OCI-LY1 (cell line): ENCODE results near the gene CCDC102B.

Source experiments
- H2AFZ ChIP-seq: fragments of 200-600 bp; sonication (generic), shearing (Covaris generic); 2 replicates; pipeline ENCODE4 v1.6.0; 2014; ENCODE audit warnings: antibody characterized with exemption, mild to moderate bottlenecking, low read length
- H3F3A ChIP-seq: fragments of 200-600 bp; sonication (generic), shearing (Covaris generic); 2 replicates; pipeline ENCODE4 v1.6.0; 2014; ENCODE audit warnings: mild to moderate bottlenecking, antibody characterized with exemption, low read length, moderate library complexity; ENCODE audit not compliant: insufficient read depth
- H3K27ac ChIP-seq: fragments of 200-600 bp; sonication (generic); 2 replicates; pipeline ENCODE4 v1.5.1; 2014; ENCODE audit warnings: low read length, mixed run types, mild to moderate bottlenecking, low read depth; ENCODE audit not compliant: poor library complexity, severe bottlenecking
- H3K27me3 ChIP-seq: fragments of 200-600 bp; sonication (generic); 2 replicates; pipeline ENCODE4 v1.6.0; 2014; ENCODE audit warnings: antibody characterized with exemption, mild to moderate bottlenecking, low read length, moderate library complexity; ENCODE audit not compliant: insufficient read depth
- H3K36me3 ChIP-seq: fragments of 200-600 bp; sonication (generic); 2 replicates; pipeline ENCODE4 v1.6.1; 2014; ENCODE audit warnings: mild to moderate bottlenecking, antibody characterized with exemption, low read length, moderate library complexity, mixed read lengths; ENCODE audit not compliant: insufficient read depth
- H3K4me1 ChIP-seq: fragments of 200-600 bp; sonication (generic); 2 replicates; pipeline ENCODE4 v1.5.1; 2014; ENCODE audit warnings: mild to moderate bottlenecking, low read length, moderate library complexity; ENCODE audit not compliant: insufficient read depth, severe bottlenecking
- H3K4me2 ChIP-seq: fragments of 200-600 bp; sonication (generic), shearing (Covaris generic); 2 replicates; pipeline ENCODE4 v1.6.1; 2014; ENCODE audit warnings: low read length
- H3K4me3 ChIP-seq: fragments of 200-600 bp; sonication (generic); 2 replicates; pipeline ENCODE4 v1.5.1; 2014; ENCODE audit warnings: low read length, low read depth, mild to moderate bottlenecking, mixed read lengths; ENCODE audit not compliant: poor library complexity, severe bottlenecking
- H3K79me2 ChIP-seq: fragments of 200-600 bp; shearing (Covaris generic); 2 replicates; pipeline ENCODE4 v1.6.1; 2016; ENCODE audit warnings: mixed run types, low read length, mixed read lengths; ENCODE audit not compliant: insufficient read depth
- H3K9ac ChIP-seq: fragments of 200-600 bp; sonication (generic), shearing (Covaris generic); 2 replicates; pipeline ENCODE4 v1.6.1; 2014; ENCODE audit warnings: mild to moderate bottlenecking, low read length, mixed read lengths
- H3K9me2 ChIP-seq: fragments of 200-600 bp; sonication (generic), shearing (Covaris generic); 2 replicates; pipeline ENCODE4 v1.6.1; 2014; ENCODE audit warnings: low read depth, mild to moderate bottlenecking, low read length, mixed read lengths
- H3K9me3 ChIP-seq: fragments of 200-600 bp; shearing (Covaris generic); 2 replicates; pipeline ENCODE4 v1.6.1; 2014; ENCODE audit warnings: low read length, mixed read lengths
- H4K20me1 ChIP-seq: fragments of 200-600 bp; sonication (generic), shearing (Covaris generic); 2 replicates; pipeline ENCODE4 v1.6.0; 2016; ENCODE audit warnings: mild to moderate bottlenecking, low read length; ENCODE audit not compliant: insufficient read depth
- EZH2 ChIP-seq: fragments of 200-600 bp; sonication (generic), shearing (Covaris generic); IDR thresholded peaks from 2 replicates; pipeline ENCODE4 v1.8.0; 2017; ENCODE audit warnings: borderline replicate concordance, mixed run types, mild to moderate bottlenecking, antibody characterized with exemption, low read length, moderate library complexity, mixed read lengths
- TF ChIP-seq, protein P1 (sequence below): fragments of 200-600 bp; sonication (generic), shearing (Covaris generic); IDR thresholded peaks from 2 replicates; pipeline ENCODE4 v1.5.1; 2017; ENCODE audit warnings: mild to moderate bottlenecking, antibody characterized with exemption, low read length, moderate library complexity, mixed read lengths

The CCDC102B gene

GRCh38 chr18:69088973-69089372, 291.1 kb downstream of the CCDC102B start:
- no peak overlapping the region for H3K27ac ChIP-seq
- no peak overlapping the region for H2AFZ ChIP-seq
- H3F3A ChIP-seq = no peaks in the 10 kb centered on the region
- no peak overlapping the region for H3K9ac ChIP-seq
- no peaks in the 10 kb centered on the region for H3K9me2 ChIP-seq
- TF ChIP-seq, protein P1, sequence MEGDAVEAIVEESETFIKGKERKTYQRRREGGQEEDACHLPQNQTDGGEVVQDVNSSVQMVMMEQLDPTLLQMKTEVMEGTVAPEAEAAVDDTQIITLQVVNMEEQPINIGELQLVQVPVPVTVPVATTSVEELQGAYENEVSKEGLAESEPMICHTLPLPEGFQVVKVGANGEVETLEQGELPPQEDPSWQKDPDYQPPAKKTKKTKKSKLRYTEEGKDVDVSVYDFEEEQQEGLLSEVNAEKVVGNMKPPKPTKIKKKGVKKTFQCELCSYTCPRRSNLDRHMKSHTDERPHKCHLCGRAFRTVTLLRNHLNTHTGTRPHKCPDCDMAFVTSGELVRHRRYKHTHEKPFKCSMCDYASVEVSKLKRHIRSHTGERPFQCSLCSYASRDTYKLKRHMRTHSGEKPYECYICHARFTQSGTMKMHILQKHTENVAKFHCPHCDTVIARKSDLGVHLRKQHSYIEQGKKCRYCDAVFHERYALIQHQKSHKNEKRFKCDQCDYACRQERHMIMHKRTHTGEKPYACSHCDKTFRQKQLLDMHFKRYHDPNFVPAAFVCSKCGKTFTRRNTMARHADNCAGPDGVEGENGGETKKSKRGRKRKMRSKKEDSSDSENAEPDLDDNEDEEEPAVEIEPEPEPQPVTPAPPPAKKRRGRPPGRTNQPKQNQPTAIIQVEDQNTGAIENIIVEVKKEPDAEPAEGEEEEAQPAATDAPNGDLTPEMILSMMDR = no peak
- no peak for TF ChIP-seq EZH2
- no peaks in the 10 kb centered on the region for H3K36me3 ChIP-seq
- no peak overlapping the region for H3K4me3 ChIP-seq
- H3K4me1 ChIP-seq = no peaks in the 10 kb centered on the region
- H3K27me3 ChIP-seq = no peaks in the 10 kb centered on the region
- H3K4me2 ChIP-seq = no peak overlapping the region
- no peaks in the 10 kb centered on the region for H3K9me3 ChIP-seq
- H3K79me2 ChIP-seq = no peaks in the 10 kb centered on the region
- no peaks in the 10 kb centered on the region for H4K20me1 ChIP-seq

- H3F3A ChIP-seq = no peaks in the 10 kb centered on the region
- H3K27ac ChIP-seq = no peak overlapping the region
- no peaks in the 10 kb centered on the region for H4K20me1 ChIP-seq
- no peaks in the 10 kb centered on the region for H3K9me3 ChIP-seq
- H3K9ac ChIP-seq = no peak overlapping the region
- H3K4me1 ChIP-seq = no peaks in the 10 kb centered on the region
- H3K79me2 ChIP-seq = no peaks in the 10 kb centered on the region
- TF ChIP-seq, protein P1 = no peak
- TF ChIP-seq EZH2 = no peak
- H2AFZ ChIP-seq = no peak overlapping the region
- H3K36me3 ChIP-seq = no peaks in the 10 kb centered on the region
- no peaks in the 10 kb centered on the region for H3K27me3 ChIP-seq
- no peak overlapping the region for H3K4me2 ChIP-seq
- no peaks in the 10 kb centered on the region for H3K9me2 ChIP-seq
- H3K4me3 ChIP-seq = no peak overlapping the region
Measured at GRCh38 chr18:69097349-69097748, 299.5 kb downstream of the CCDC102B start.

- TF ChIP-seq, protein P1 = no peak
- no peak for TF ChIP-seq EZH2
Measured at GRCh38 chr18:69102959-69103358, 305.1 kb downstream of the CCDC102B start.

More at GRCh38 chr18:69102959-69103358, 305.1 kb downstream of the CCDC102B start:
- Histone ChIP-seq H3K9ac (no peak overlapping the region), H3K4me1 (no peaks in the 10 kb centered on the region), H3F3A (no peaks in the 10 kb centered on the region), H3K27me3 (no peaks in the 10 kb centered on the region), H3K36me3 (no peaks in the 10 kb centered on the region), H3K27ac (no peak overlapping the region), H4K20me1 (no peaks in the 10 kb centered on the region), H2AFZ (no peak overlapping the region), H3K4me3 (no peak overlapping the region), H3K9me2 (no peaks in the 10 kb centered on the region), H3K9me3 (no peaks in the 10 kb centered on the region), H3K4me2 (no peak overlapping the region), H3K79me2 (no peaks in the 10 kb centered on the region)
